SK-N-SH (cell line): ENCODE data around the gene INSRR. TPM values are rescaled to one million over a fixed set of nuclear protein-coding genes. Genes with fewer than 3 reads are reported as not detected.

ENCODE experiments used
- polyA plus RNA-seq, 3 experiments: library from polyadenylated mRNA; depleted of rRNA; stranded (reverse); fragments of >200 nt; gene quantifications; 2 replicates each; pipeline ENCODE4 v1.2.3, GENCODE V29; 2012

The INSRR gene
- polyA plus RNA-seq, 1 of the 3 experiments (the other 2 are of a cell fraction) = 0.20 TPM

Other genes with a start within 250 kb of the INSRR start
- 0.10 and 0.20 TPM in 2 replicates for gene HAPLN2, start 239.7 kb downstream of the INSRR start, polyA plus RNA-seq (2012; rRNA removed)
- gene BCAN, start 217.0 kb downstream of the INSRR start, polyA plus RNA-seq (2012; rRNA removed) = 0.13 and 0.25 TPM in 2 replicates
- 12.6 and 15.8 TPM in 2 replicates for gene NES, start 181.7 kb downstream of the INSRR start, polyA plus RNA-seq (2012; rRNA removed)
- 13.3 and 42.1 TPM in 2 replicates for gene CRABP2, start 153.5 kb downstream of the INSRR start, polyA plus RNA-seq (2012; rRNA removed)
- 20.1 and 21.2 TPM in 2 replicates for gene METTL25B, start 130.6 kb downstream of the INSRR start, polyA plus RNA-seq (2012; rRNA removed)
- gene ISG20L2, start 130.4 kb downstream of the INSRR start, polyA plus RNA-seq (2012; rRNA removed) = 31.6 and 44.3 TPM in 2 replicates
- gene MRPL24, start 118.0 kb downstream of the INSRR start, polyA plus RNA-seq (2012; rRNA removed) = 149 and 171 TPM in 2 replicates
- 152 and 166 TPM in 2 replicates for gene HDGF, start 107.4 kb downstream of the INSRR start, polyA plus RNA-seq (2012; rRNA removed)
- gene PRCC, start 91.6 kb downstream of the INSRR start, polyA plus RNA-seq (2012; rRNA removed) = 39.2 and 51.8 TPM in 2 replicates
- not detected in 2 replicates for gene SH2D2A, start 42.3 kb downstream of the INSRR start, polyA plus RNA-seq (2012; rRNA removed)
- gene NTRK1, start 1.7 kb upstream of the INSRR start, polyA plus RNA-seq (2012; rRNA removed) = 0.97 and 3.3 TPM in 2 replicates
- 1.2 and 1.7 TPM in 2 replicates for gene PEAR1, start 34.6 kb upstream of the INSRR start, polyA plus RNA-seq (2012; rRNA removed)
- 0.03 TPM in 1 of 2 replicates, not detected in the other for gene LRRC71, start 61.5 kb upstream of the INSRR start, polyA plus RNA-seq (2012; rRNA removed)
- 16.8 and 19.0 TPM in 2 replicates for gene ARHGEF11, start 186.6 kb upstream of the INSRR start, polyA plus RNA-seq (2012; rRNA removed)
- not detected in 2 replicates for gene ETV3L, start 240.7 kb upstream of the INSRR start, polyA plus RNA-seq (2012; rRNA removed)